GM18499 (cell line): ENCODE results near the gene KLF4.

Experiments used
- ATAC-seq: cut with Tn5 transposase; IDR thresholded peaks from one replicate; pipeline ENCODE4 v1.9.1; 2021; ENCODE audit warnings: moderate number of reproducible peaks; ENCODE audit not compliant: insufficient read depth, unreplicated experiment

Gene KLF4

DNA sequence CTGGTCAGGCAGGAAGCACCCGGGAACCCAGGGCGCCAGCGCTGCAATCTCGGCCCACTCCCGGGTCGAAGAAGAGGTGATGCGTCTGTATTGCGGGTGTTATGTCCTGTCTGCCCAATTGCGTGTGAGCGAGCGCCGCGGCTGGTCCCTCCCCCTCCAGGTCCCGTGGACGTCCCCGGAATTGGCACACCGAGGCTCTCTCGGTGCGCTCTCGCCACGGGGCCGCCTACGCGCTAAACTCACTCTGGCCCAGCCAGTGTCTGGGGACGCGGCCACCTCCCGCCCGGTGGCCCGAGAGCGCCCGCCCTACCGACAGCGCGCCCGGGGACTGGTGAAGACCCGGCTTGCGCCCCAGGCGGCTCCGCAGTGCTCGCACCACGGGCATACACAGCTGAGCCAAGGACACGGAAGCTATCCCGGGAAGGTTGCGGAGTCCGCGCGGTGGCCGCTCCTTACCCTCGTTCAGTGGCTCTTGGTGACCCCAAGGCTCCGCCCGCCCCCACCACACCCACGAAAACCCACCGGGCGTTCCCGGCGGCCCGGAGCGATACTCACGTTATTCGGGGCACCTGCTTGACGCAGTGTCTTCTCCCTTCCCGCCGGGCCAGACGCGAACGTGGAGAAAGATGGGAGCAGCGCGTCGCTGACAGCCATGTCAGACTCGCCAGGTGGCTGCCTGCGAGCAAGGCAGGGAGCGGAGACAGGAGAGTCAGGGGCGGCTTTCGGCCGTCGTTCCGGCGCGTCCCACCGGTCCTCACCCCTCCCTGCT lies 1.0 kb downstream of the KLF4 start:
- no peak for ATAC-seq

DNA sequence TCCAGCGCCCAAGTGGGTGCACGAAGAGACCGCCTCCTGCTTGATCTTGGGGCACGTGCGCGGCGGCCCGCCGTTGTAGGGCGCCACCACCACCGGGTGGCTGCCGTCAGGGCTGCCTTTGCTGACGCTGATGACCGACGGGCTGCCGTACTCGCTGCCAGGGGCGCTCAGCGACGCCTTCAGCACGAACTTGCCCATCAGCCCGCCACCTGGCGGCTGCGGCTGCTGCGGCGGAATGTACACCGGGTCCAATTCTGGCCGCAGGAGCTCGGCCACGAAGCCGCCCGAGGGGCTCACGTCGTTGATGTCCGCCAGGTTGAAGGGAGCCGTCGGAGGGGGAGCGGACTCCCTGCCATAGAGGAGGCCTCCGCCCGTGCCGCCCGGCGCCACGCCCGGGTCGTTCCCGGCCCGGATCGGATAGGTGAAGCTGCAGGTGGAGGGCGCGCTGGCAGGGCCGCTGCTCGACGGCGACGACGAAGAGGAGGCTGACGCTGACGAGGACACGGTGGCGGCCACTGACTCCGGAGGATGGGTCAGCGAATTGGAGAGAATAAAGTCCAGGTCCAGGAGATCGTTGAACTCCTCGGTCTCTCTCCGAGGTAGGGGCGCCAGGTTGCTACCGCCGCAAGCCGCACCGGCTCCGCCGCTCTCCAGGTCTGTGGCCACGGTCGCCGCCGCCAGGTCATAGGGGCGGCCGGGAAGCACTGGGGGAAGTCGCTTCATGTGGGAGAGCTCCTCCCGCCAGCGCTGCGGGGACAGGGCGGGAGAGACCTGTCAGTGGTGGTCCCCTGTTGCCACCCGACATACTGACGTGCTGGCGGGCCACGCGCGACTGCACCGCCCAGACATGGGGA lies 1.8 kb downstream of the KLF4 start:
- no peak for ATAC-seq

DNA sequence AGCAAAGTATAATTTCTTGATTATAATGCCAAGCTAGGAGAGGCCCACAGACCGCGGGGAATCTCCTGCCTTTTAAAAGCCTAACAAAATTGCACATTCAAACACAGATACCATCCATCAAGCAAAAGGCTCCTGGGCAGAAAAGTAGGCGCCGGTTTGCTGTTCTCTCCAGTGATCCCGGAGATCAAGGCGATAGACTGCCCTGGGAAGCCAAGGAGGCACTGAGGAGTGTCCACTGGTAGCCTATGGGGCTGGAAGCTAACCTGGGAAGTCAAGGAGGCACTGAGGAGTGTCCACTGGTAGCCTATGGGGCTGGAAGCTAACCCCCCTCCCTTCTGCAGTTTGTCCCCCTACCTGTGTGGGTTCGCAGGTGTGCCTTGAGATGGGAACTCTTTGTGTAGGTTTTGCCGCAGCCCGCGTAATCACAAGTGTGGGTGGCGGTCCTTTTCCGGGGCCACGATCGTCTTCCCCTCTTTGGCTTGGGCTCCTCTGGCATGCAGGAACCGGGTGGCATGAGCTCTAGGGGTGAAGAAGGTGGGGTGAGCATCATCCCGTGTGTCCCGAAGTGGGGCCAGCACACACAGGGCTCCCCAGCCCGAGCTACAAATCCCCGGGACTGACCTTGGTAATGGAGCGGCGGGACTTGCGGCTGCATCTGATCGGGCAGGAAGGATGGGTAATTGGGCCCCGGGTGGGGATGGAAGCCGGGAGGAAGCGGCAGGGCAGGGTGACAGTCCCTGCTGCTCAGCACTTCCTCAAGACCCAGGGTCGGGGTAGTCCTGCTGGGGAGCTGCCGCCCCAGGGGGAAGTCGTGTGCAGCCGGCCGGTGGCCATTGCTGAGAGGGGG lies 2.7 kb downstream of the KLF4 start:
- ATAC-seq: no peak

DNA sequence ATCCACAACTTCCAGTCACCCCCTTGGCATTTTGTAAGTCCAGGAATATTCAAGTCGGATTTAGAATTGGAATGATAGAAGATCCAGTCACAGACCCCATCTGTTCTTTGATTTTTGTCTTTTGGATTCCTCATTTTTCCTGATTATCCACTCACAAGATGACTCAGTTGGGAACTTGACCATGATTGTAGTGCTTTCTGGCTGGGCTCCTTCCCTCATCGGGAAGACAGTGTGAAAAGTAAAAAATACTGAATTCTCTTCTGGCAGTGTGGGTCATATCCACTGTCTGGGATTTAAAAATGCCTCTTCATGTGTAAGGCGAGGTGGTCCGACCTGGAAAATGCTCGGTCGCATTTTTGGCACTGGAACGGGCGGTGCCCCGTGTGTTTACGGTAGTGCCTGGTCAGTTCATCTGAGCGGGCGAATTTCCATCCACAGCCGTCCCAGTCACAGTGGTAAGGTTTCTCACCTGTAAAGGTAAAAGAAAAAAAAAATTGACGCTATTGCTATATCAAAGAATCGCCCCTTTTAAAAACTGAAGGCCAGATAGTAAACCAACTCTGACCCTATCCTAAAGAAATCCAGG lies 4.0 kb downstream of the KLF4 start:
- ATAC-seq: no peak

DNA sequence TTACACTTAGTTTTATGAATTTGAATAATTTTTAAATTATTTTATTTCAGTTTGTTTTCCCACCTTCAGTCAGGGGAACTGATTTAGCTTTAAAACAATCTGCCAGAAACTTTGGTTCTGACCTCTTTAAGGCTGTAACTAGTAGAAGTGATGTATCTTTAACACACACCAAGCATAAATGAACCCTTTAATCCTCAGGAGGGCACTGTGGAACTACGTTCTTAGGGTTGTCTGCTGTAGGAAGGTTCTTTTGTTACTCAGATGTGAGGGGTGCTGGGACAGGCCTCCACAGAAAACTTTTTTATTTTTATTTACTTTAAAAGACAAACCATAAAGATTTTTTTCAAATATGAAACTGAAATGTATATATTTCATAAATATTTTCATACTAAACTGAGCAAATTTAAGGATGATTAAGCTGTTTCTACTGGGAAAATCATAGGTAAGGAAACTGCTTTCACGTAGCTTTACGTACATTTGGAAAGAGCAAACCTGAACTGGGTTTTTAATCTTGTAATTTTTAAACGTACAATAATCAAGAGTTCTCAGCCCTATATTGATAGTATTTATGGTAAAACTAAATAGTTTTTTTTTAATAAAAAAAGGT lies 5.3 kb downstream of the KLF4 start:
- no peak for ATAC-seq

DNA sequence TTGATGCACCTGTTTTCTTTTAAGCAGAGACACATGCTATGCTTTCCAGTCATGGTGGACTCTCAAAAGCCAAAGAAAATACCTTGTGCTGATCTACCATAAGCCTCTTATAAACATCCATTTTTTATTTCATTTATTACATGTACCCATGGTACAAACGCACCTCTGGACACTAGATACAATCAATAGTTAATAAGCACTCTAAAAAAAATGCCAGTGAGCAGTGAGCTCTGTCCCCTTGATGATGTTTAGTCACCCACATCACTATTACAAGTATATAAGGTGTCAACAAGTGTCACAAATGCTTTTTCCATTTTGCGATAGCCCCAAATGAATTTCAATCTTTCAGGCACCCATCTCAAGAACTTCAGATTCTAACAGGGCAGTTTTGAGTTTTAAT lies 5.9 kb downstream of the KLF4 start:
- ATAC-seq: no peak

DNA sequence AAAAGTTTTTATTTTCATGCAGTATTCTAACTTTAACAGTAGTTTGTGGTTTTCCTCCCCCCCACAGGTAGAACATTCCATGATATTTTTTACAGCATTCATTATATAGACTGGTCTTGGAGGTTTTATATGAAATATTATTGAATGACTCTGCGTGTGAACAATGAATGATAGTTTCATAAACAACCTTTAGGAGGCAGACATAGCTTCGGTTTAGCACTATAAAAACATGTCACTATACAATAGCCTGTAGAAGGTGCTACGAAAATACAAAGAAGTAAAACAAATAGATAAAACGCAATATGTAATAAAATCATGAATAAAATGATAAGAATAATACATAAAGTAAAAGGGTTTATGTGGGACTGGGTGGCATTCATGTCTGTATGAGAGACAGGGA lies 8.5 kb downstream of the KLF4 start:
- ATAC-seq: no peak

DNA sequence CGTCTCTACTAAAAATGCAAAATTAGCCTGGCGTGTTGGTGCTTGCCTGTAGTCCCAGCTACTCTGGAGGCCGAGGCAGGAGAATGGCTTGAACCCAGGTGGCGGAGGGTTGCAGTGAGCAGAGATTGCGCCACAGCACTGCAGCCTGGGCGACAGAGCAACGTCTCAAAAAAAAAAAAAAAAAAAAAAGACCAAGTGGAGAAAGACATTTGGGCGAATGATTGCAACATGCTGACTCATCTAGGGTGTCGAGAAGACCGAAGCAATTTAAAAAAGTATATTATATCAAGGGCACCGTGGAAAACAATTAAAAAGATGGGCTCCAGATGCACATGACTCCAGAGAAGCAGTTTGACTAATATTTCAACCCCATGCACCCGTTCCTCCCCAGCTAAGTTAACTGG lies 9.2 kb downstream of the KLF4 start:
- no peak for ATAC-seq

DNA sequence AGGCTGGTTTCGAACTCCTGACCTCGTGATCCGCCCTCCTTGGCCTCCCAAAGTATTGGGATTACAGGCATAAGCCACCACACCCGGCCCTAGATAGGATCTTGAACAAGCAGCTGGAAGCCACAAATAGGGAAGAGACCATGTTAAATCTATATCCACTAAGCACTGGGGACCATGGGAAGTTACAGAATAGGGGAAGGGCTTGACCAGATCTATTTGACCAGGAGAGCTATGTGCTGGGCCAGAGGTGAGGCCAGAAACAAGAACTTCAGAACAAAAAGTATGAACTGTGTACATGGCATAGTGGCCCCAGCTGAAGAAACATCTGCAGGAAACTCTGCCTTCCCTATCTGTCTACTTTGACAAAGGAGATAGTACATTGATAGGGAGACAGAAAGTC lies 10.8 kb downstream of the KLF4 start:
- ATAC-seq: no peak

DNA sequence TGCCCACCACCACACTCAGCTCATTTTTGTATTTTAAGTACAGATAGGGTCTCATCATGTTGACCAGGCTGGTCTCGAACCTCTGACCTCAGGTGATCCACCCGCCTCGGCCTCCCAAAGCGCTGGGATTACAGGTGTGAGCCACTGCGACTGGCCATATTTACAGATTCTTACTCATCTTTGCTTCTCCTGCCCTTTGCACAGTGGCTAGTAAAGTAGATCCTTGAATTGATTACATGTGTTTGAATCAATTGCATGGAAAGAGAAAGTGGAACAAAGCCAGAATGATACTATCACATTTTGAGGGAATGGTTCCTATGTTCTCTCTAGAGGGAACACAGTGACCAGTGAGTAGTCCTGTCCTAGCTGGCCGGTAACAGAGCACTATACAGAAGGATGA lies 15.4 kb downstream of the KLF4 start:
- ATAC-seq: no peak

DNA sequence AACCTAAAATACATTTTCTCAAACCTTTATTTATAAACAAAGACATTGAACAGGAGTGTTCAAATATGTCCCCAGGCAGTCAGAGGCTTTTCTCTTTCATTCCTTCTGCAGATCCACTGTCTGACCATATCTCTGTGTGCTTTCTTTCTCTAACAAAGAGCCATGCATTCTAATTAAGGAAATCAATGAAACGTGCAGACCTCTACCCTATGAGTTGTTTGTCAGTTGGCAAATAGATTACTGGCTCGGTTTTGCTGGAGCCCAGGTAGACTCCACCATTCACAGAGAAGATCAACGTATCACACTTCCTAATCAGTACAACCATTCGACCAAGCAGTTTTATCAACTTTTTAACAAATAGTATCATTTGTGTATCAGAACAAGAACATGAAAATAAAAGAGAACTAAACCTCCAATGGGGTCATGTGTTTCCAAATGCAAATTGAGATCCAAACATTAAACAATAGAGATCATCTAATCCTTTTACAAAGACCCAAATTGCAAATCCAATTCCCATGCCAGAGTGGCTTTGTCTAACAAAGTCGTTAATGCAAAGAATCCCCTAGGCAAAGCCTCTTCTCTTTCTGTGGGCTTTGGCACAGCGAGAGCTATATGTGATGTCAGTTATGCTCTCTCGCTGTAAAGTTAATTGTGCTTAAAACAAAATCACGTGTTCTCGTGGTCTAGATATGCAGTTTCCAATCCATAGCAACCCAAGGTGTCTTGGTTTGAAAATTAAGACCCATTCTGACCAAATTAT lies 16.8 kb downstream of the KLF4 start:
- no peak for ATAC-seq

DNA sequence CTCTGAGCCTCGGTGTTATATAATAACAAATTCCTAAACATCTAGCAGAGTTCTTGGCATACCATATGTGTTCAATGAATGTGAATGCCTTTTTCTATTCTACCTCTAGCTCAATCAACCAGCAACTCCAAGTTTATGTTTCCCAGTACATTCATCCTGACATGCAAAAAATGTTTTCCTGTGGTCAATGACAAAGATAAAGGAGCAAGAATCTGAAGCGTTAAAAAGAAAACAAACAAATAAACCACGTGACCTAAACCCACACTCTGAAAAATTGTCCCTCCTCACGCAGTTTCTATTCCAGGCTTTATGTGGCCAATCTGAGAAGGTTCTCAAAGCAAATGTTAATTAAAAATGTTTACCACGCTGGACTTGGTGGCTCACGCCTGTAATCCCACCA lies 18.0 kb downstream of the KLF4 start:
- ATAC-seq: no peak

DNA sequence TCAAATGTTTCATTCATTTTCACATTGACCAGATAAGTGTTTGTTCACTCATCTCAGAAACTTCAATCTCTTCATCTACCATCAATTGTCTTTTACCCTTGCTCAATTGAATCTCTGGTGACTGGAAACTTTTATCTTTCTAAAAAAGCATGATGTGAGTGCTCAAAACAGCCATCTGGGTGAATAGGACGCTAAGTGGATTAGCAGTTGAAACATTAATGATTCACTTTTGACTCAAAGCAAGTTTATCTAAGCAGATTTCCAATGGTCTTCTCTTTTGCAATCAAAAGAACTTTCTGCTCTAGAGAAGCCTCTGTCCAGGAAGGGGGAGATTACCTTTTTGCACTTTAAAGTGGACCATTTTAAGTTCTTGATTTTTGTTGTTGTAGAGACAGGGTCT lies 22.2 kb downstream of the KLF4 start:
- ATAC-seq: no peak

DNA sequence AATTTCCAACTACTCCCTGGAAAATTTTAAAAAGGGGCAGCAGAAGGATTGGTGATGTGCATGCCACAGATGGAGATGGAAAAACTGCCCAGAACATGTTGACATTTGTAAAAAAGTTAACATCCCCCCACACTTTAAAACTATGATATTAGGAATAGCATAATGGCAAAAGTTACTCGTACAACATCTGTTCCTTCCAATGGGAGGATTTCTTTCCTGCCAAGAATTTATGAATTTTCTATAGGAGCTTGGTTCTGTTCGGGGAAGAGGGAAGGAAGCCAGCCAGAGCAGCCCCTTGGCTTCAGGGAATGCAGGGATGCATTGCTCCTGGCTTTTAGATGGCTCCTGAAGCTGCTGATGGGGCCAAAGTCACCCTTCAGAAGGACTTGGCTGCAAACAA lies 22.7 kb downstream of the KLF4 start:
- ATAC-seq: no peak

DNA sequence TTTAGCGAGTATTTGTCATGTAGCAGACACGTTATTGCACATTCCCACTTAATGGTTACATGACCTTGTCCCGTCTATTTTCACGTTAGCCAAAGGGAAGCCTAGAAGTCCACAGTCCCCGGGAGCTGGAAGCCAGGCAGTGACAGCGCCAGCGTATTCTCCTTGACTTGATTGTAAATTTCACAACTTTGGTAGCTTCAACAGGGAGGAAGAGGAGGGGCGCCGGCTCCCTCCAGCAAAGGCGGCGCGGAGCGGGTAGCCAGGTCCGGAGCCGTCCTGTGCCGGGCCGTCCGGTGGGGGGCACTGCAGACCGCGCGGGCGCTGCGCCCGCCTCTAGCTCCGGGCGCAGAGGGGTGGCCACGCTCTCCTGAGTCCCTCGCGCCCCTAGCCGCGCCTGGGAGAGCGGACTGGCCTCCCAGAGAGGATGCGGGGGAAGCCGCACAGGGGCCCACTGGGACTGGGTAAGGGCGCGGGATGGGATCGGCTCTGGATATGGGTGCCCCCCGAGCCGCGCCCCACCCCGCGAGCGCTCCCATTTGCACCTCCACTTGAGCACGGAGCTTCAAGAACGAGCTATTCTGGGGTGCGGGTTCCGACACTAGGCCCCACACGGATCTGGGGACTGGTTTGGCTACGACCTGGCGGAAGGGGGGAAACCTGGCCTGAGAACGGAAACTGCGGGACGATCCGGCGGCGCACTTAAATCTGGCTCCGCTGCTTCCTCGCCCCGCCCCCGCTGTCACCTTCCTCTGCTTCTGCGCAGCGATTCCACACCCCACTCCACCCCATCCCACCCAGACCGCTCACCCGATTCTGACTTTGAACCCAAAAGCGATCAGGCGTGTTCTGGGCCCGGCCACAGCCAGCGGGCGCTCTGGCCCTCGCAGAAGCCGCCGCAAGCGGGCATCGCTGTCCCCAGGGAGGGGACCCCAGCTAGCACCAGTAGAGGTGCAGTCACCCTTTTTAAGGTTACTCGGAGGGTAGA lies 23.8 kb downstream of the KLF4 start:
- ATAC-seq: no peak

DNA sequence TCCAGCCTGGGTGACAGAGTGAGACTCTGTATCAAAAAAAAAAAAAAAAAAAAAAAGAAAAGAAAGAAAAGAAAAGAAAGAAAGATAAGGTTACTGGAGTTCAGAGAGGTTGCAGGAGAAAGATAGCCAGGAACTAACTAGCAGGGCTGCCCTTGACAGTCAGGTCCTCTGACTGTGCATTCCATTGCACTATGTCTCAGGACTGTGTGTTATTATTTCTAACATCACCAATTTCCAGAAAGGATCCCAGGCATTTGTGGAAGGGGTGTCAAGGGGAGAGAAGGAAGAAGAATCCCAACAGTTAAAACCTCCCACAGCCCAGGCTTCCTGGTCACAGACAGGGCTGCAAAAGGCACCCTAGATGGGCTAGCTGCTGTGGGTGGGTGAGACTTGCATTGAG lies 25.1 kb downstream of the KLF4 start:
- no peak for ATAC-seq

DNA sequence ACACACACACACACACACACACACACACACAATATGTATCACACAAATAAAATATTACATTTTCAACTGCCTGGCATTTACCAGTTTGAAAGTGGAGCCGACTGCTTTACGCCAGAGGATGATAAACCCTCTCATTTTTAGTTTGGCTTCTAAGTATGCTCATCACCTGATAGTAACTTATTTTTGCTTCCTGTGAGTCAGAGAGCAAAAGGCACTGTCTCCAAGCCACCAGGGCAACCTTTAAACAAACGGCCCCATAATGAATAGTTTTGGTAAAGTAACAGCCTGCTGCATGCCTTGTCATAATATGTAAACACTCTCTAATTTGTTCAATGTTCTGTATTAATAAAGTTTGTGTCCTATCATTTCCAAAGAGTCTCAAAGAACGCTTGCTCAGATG lies 26.9 kb downstream of the KLF4 start:
- ATAC-seq: no peak
